SK-N-MC (cell line): Measurements from ENCODE around the gene NFIX.

Source experiments
- DNase-seq: peaks from one replicate; pipeline ENCODE4 v3.0.0-alpha.2; 2011; ENCODE audit warnings: low read depth, low spot score
- H3K27ac ChIP-seq: fragments of 200-600 bp; sonication (generic); 2 replicates; pipeline ENCODE4 v1.5.1; 2016; ENCODE audit warnings: mixed run types
- H3K36me3 ChIP-seq: fragments of 200-600 bp; sonication (generic); 2 replicates; pipeline ENCODE4 v1.6.1; 2017; ENCODE audit warnings: antibody characterized with exemption, low read length, mixed read lengths; ENCODE audit not compliant: insufficient read depth
- H3K4me3 ChIP-seq: fragments of 200-600 bp; sonication (generic); 2 replicates; pipeline ENCODE4 v1.5.1; 2016
- H3K9ac ChIP-seq: fragments of 200-600 bp; sonication (generic); 2 replicates; pipeline ENCODE4 v1.8.0; 2017; ENCODE audit warnings: mixed run types, mixed read lengths; ENCODE audit not compliant: insufficient read length
- H3K9me3 ChIP-seq: fragments of 200-600 bp; sonication (generic); 2 replicates; pipeline ENCODE4 v1.6.1; 2017; ENCODE audit warnings: low read depth, mild to moderate bottlenecking, antibody characterized with exemption, low read length, moderate library complexity, mixed read lengths
- EZH2 ChIP-seq: fragments of 200-600 bp; sonication (generic); IDR thresholded peaks from one replicate; pipeline ENCODE4 v1.6.1; 2017; ENCODE audit warnings: antibody characterized with exemption
- FOXP2 ChIP-seq: optimal IDR thresholded peaks from 2 replicates; pipeline ENCODE3; 2011; ENCODE audit warnings: mild to moderate bottlenecking, moderate library complexity; ENCODE audit not compliant: insufficient read depth; ENCODE audit errors: extremely low read length, control extremely low read depth
- POLR2AphosphoS5 ChIP-seq: IDR thresholded peaks from 2 replicates; pipeline ENCODE4 v1.6.1; 2012; ENCODE audit warnings: mild to moderate bottlenecking, low read depth, low read length, borderline replicate concordance

NFIX gene

GRCh38 chr19:13068085-13068846, 73.0 kb downstream of the NFIX start:
- peaks cover 1% of the 10 kb centered on the region; the same call in 1 of the 2 replicates for H3K36me3 ChIP-seq
- no peak for DNase-seq
- H3K4me3 ChIP-seq: no peak overlapping the region
- H3K9ac ChIP-seq: no peak overlapping the region
- TF ChIP-seq EZH2 (no peak), FOXP2 (no peak)
- no peak overlapping the region for H3K27ac ChIP-seq
- H3K9me3 ChIP-seq: no peaks in the 10 kb centered on the region

GRCh38 chr19:13069415-13070359, 74.4 kb downstream of the NFIX start:
- Histone ChIP-seq H3K4me3 (no peak overlapping the region), H3K9me3 (no peaks in the 10 kb centered on the region), H3K9ac (no peak overlapping the region), H3K27ac (no peak overlapping the region), H3K36me3 (peaks cover 9% of the 10 kb centered on the region; the same call in 1 of the 2 replicates)
- TF ChIP-seq POLR2AphosphoS5 (no peak), EZH2 (no peak), FOXP2 (no peak)
- DNase-seq: no peak

GRCh38 chr19:13070425-13071140, 75.3 kb downstream of the NFIX start:
- Histone ChIP-seq H3K27ac (peak overlapping the region; percentile 48), H3K9me3 (no peaks in the 10 kb centered on the region), H3K36me3 (peaks cover 12% of the 10 kb centered on the region; the same call in 1 of the 2 replicates), H3K4me3 (no peak overlapping the region), H3K9ac (no peak overlapping the region)
- no peak for DNase-seq
- no peak for TF ChIP-seq EZH2
- no peak for TF ChIP-seq FOXP2
- TF ChIP-seq POLR2AphosphoS5: no peak

GRCh38 chr19:13071444-13072187, 76.3 kb downstream of the NFIX start:
- Histone ChIP-seq H3K9ac (no peak overlapping the region), H3K4me3 (no peak overlapping the region), H3K9me3 (no peaks in the 10 kb centered on the region), H3K36me3 (peaks cover 12% of the 10 kb centered on the region; the same call in 1 of the 2 replicates), H3K27ac (peak overlapping the region; percentile 48)
- TF ChIP-seq POLR2AphosphoS5: no peak
- TF ChIP-seq EZH2: no peak
- TF ChIP-seq FOXP2: no peak
- no peak for DNase-seq

GRCh38 chr19:13072188-13072908, 77.1 kb downstream of the NFIX start:
- TF ChIP-seq POLR2AphosphoS5 (no peak), FOXP2 (no peak), EZH2 (no peak)
- H3K9me3 ChIP-seq: no peaks in the 10 kb centered on the region
- no peak overlapping the region for H3K4me3 ChIP-seq
- peaks cover 12% of the 10 kb centered on the region; the same call in 1 of the 2 replicates for H3K36me3 ChIP-seq
- no peak for DNase-seq
- H3K9ac ChIP-seq: no peak overlapping the region
- H3K27ac ChIP-seq: peak overlapping the region; percentile 60

GRCh38 chr19:13073263-13073662, 78.0 kb downstream of the NFIX start:
- H3K9me3 ChIP-seq: no peaks in the 10 kb centered on the region
- H3K27ac ChIP-seq: peak overlapping the region; percentile 36; the same call in 1 of the 2 replicates
- H3K36me3 ChIP-seq: peaks cover 18% of the 10 kb centered on the region; the same call in 1 of the 2 replicates
- H3K9ac ChIP-seq: no peak overlapping the region
- no peak for DNase-seq
- no peak overlapping the region for H3K4me3 ChIP-seq
- TF ChIP-seq FOXP2: no peak
- no peak for TF ChIP-seq POLR2AphosphoS5
- no peak for TF ChIP-seq EZH2

- DNase-seq: no peak
- Histone ChIP-seq H3K9me3 (no peaks in the 10 kb centered on the region), H3K9ac (no peak overlapping the region), H3K27ac (no peak overlapping the region), H3K4me3 (no peak overlapping the region), H3K36me3 (peaks cover 18% of the 10 kb centered on the region; the same call in 1 of the 2 replicates)
- TF ChIP-seq POLR2AphosphoS5 (no peak), FOXP2 (no peak), EZH2 (no peak)
Observed at GRCh38 chr19:13074378-13074777, 79.1 kb downstream of the NFIX start.
